ENCODE data around the gene DAGLA.

DNA sequence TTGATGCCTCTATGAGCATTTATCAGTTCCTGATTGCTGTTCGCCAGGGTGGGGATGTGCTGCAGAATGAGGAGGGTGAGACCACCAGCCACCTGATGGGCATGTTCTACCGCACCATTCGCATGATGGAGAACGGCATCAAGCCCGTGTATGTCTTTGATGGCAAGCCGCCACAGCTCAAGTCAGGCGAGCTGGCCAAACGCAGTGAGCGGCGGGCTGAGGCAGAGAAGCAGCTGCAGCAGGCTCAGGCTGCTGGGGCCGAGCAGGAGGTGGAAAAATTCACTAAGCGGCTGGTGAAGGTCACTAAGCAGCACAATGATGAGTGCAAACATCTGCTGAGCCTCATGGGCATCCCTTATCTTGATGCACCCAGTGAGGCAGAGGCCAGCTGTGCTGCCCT lies 115.3 kb downstream of the DAGLA start:
- TF ChIP-seq CTCF (IDR thresholded peaks at IDR 0.05) (no peak), EZH2 (IDR thresholded peaks at IDR 0.05) (no peak)

Data from neural progenitor cell (in vitro differentiated cells).